Spleen (tissue), 7 donors: Measurements from ENCODE around the gene OSGEP.

ENCODE experiments used
- CTCF ChIP-seq, 11 experiments: fragments of 200-600 bp in 7 of 11; fragments of 450-650 bp in 4 of 11; sonication (generic) in 4 of 11; IDR thresholded peaks in 8 of 11; conservative IDR thresholded peaks in 3 of 11; 1 replicate in 7 of 11; 2 replicates in 4 of 11; pipeline versions ENCODE4 v1.4.0 to v1.8.0; 2016 to 2021; ENCODE audit warnings: antibody characterized with exemption in 11 of 11, inconsistent platforms in 4 of 11, mild to moderate bottlenecking in 1 of 11
- POLR2A ChIP-seq, 3 donors: fragments of 450-650 bp; IDR thresholded peaks; one replicate each; pipeline ENCODE4 v1.5.1; 2017; ENCODE audit warnings: antibody characterized with exemption in 3 of 3, mild to moderate bottlenecking in 1 of 3
- POLR2AphosphoS5 ChIP-seq, 3 donors: sonication (generic); formaldehyde crosslinking; IDR thresholded peaks; one replicate each; pipeline ENCODE4 v1.5.1; 2017; ENCODE audit warnings: antibody characterized with exemption in 3 of 3
- donor health status: DM: no; HTN: no; CAD: no; lungs with moderate emphysema.
- donor health status: DM: no; HTN: no; CAD: no.
- donor health status: DM: no; HTN: no; CAD: no.

GRCh38 chr14:20424851-20425250 is 29.8 kb downstream of the OSGEP start:
- no peak for TF ChIP-seq CTCF (IDR thresholded peaks at IDR 0.05 in 8 of 11, conservative IDR thresholded peaks at IDR 0.05 in 3 of 11)
- TF ChIP-seq POLR2A (IDR thresholded peaks at IDR 0.05): no peak
- TF ChIP-seq POLR2AphosphoS5 (IDR thresholded peaks at IDR 0.05): no peak
